Hematopoietic multipotent progenitor cell treated with erythropoietin and hydrocortisone succinate and interleukin-3 and kit ligand, for 8 days (in vitro differentiated cells): ENCODE data around the gene ZSWIM3.
A peak's percentile ranks its signal among the peaks of the same experiment; 100 is the strongest.
"Not testable (repeated sequence)": the region's sequence is repeated elsewhere in the genome, so short reads cannot be mapped to it uniquely, and the experiment has no call there.

Experiments used
- DNase-seq: peaks from one replicate; pipeline ENCODE4 v3.0.0-alpha.2; 2015

The ZSWIM3 gene

DNA sequence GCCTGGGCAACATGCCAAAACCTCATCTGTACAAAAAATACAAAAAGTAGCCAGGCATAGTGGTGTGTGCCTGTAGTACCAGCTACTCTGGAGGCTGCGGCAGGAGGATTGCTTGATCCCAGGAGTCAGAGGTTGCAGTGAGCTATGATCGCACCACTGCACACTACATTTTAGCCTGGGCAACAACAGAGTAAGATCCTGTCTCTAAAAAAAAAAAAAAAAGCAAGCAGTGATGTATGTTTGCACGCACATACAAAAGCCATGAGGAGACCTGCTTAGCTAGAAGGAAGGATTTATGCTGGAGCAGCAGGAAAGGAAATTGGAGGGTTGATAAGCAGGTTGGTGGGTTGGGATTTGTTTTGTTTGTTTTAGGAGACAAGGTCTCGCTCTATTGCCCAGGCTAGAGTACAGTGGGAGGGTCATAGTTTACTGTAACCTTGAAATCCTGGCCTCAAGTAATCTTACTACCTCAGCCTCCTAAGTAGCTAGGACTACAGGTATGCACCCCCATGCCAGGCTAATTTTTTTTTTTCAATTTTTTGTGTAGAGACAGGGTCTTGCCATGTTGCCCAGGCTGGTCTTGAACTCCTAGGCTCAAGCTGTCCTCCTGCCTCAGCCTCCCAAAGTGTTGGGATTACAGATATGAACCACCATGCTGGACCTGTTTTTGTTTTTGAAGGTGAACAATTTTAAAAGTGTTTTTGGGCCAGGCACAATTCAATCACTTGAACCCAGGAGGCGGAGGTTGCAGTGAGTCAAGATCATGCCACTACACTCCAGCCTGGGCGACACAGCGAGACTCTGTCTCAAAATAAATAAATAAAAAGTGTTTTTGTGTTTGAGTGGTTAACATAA lies 4.0 kb downstream of the ZSWIM3 start:
- DNase-seq, result peak; percentile 78

DNA sequence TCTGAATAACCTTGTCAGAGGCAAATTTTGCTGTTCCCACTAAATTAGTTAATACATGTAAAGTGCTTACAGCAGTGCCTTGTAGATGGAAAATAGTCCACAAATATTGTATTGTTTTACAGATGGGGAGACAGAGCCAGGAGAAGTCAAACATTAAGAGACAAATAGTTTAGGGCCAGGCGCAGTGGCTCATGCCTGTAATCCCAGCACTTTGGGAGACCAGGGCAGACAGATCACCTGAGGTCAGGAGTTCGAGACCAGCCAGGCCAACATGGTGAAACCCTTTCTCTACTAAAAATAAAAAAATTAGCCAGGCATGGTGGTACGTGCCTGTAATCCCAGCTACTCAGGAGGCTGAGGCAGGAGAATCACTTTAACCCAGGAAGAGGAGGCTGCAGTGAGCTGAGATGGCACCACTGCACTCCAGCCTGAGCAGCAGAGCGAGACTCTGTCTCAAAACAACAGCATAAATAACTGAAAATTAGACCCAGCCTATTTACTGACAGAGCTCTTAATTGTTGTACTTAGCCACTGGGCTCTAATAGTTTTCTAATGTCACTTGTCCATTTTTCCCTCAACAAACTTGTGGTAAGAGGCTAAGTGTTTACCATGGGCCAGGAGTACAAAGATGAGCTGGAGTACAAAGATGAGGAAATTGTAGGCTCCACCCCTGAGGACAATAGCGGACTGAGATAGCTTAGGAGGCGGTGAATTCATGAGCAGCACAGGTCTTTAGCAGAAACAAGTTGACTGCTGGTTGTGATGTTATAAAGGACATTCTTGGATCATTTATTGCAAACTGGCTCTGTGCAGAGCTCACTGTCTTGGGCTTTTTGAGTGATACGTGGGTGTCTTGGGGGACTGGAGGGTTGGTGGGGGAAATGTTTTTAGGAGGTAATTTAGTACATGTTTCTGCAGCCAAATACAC lies 6.4 kb downstream of the ZSWIM3 start:
- DNase-seq, result no peak

DNA sequence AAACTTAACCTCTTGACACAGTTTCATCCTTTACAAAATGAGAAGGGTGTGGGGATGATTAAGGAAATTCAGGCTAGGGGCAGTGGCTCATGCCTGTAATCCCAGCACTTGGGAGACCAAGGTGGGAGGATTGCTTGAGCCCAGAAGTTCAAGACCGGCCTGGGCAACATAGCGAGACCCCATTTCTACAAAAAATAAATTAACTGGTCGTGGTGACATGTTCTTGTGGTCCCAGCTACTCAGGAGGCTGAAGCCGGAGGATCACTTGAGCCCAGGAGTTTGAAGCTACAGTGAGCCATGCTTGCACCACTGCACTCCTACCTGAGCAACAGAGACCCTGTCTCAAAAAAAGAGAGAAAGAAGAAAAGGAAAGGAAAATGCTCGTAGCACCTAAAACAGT lies 9.0 kb downstream of the ZSWIM3 start:
- no peak for DNase-seq

DNA sequence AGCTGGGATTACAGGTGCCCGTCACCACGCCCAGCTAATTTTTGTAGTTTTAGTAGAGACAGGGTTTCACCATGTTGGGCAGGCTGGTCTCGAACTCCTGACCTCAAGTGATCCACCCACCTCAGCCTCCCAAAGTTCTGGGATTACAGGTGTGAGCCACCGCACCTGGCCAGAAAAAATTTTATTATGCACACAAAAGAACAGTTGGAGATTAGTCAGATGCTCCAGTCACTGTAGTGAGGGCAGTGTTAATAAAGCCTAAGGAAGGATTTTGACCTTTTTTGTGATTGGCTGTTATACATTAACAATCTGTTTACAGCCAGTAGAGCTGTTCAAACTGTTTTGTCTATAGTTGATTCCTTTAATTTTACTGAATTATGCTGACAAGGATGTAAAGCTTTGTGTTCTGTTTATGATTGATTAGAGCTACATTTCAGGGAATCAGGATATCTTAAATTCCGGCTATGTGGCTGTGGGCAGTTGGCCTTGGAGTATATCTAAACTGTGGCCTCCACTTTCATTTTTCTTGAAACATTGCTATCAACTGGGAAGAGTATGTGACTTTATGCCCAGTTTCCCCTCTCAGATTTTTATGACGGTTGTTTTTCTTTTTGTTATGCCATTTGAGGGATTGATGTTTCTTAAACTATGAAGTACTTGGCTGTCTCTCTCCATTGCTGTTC lies 9.9 kb downstream of the ZSWIM3 start:
- no peak for DNase-seq

DNA sequence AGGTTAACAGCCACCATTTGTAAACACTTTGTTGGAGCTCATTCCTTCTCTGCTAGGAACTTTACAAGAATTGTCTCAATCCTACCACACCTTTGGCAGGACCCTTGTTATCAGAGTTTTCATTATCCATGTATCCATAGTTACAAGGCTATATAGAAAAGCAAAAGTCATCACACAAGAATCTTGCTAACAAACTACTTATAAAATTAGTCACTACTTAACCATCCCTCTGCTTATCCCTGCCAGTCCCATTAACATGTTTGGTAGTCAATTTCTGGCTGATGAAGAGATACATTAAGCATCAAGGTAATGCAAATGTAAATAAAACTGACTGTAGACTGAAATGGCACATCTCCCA lies 10.4 kb downstream of the ZSWIM3 start:
- DNase-seq, result no peak

DNA sequence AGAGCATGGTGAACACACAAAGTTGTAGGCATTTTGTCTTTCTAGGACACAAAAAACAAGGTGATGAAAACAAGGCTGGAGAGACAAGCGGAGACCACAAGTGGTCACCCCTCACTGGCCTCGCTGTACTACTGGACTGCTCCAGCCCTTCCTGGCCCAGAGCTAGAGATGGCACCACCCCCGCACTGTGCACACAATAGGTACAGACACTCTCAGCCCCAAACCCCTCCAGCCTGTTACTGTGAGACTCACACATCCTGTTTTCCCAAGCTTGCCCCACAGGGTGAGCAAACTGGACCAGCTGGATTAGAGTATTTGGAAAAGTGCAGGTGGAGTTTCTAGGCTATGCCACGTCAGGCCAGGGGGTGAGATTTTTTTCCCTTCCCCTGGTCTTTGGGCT lies 15.2 kb downstream of the ZSWIM3 start:
- DNase-seq, result no peak

DNA sequence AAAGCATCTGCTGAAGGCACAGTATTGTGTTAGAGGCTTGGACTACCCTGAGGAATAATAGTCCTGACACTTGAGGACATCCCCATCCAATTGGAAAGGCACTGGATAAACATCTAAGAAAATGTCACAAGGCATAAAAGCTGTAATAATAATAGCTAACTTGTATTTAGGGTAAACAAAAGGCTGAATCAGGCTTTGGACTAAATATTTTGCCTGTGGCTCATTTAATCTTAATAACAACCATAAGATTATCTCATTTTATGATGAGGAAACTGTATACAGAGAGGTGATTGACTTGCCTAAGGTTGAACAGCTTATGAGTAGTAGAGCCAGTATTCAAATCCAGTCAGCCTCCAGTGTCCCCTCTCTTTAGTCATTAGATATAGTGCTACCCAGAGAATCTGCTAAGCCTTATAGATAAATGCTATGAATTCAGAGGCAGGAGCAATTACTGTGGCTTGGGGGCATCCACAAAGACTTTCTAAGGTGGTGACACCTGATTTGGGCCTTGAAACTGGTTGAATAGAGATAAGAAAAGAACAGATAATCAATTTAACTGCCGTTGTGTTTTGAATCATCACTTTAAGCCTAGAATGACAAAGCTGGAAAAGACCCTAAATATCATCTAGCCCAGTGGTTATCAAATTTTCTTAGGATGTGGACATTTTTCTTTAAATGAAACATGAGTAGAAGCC lies 16.1 kb downstream of the ZSWIM3 start:
- DNase-seq, result peak; percentile 61

DNA sequence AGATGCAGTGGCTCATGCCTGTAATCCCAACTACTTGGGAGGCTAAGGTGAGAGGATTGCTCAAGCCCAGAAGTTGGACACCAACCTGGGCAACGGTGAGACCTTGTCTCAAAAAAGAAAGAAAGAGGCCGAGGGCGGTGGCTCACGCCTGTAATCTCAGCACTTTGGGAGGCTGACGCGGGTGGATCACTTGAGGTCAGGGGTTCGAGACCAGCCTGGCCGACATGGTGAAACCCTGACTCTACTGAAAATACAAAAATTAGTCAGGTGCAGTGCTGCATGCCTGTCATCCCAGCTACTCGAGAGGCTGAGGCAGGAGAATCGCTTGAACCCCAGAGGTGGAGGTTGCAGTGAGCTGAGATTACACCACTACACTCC lies 16.7 kb downstream of the ZSWIM3 start:
- DNase-seq, result not testable (repeated sequence)

DNA sequence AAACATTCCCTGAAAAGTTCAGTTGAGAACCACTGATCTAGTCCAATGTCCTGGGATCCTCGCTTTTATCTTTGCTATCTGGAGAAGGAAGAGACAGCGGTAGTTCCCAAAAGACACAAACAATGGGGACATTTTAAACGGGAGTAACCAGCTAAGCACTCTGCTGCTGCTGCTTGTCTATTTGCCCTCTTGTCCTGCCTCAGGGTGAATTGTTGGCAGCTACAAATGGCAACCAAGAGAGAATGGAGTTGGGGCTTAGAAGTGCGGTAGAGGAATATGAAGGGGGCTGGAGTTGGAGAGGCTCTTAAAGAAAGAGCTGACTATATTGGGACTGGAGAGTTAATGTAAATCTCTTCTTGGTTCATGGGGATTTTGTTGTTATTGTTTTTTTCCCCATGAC lies 17.2 kb downstream of the ZSWIM3 start:
- no peak for DNase-seq

DNA sequence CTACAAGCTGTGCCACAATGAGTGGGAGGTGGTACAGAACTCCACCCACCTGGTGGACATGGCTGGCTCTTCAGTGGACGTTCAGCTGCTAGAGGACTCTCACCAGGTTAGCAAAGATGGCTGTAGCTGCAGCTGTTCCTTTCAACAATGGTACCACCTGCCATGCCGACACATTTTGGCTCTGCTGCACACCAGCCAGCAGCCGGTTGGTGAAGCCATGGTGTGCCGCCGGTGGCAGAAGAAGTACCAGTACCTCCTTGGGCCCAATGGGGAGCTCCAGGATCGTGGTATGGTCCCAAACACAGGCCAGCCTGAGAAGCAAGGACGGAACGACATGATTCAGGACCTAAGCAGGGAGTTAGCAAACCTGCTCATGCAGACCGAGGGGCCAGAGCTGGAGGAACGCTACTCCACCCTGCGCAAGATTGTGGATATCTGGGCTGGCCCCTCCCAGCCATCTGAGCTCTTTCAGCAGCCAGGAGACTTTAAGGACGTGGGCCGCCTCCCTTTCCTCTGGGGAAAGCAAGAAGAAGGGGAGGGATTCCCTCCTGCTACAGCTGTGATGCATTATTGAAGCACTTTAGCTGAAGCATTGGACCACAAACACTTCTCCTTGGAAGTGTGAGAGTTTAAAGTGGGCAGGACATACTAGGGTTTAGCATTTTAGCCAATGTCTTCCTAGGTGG lies 20.8 kb downstream of the ZSWIM3 start:
- DNase-seq, result peak; percentile 80

DNA sequence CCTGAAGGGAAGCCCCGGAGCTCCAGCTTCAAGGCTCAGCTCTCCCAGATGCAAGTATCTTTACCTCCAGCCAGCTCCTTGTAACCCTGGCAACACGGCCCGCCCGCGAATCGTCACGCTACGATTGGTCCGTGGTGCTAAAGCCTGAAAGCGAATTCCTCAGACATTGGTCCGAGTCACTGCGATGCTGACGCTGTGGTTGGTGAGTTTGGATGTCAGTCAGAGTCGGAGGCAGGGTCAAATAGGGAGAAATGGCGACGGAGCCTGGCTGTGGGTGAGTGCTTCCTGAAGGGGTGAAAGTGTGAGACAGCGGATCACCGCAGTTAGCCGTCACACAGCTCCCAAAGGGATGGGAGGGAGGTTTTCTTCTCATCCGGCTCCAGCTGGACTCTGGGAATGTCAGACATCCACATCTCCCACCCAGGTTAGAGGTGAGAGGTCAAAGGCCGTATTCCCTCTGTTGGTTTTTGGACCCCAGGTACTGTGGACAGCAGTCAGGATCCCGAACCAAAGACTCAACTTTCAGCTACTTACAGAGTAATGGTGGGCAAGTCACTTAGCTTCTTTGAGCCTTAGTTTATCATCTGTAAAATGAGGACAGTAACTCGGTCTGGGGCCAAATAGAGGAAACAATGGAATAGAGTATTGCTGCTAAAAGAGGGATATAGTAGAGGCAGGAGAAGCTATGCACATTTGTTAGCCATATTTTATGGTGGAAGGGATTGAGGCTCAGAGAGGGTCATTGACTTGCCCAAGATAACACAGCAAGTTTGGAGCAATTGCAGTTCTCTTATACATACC lies 23.8 kb downstream of the ZSWIM3 start, which contains the start of gene ZSWIM1:
Gene ZSWIM1 (plus strand): TSS at position 240 of the 801 bp plus-strand sequence. CDS start 1,366 bp downstream, outside the sequence.
- DNase-seq, result peak; percentile 99

DNA sequence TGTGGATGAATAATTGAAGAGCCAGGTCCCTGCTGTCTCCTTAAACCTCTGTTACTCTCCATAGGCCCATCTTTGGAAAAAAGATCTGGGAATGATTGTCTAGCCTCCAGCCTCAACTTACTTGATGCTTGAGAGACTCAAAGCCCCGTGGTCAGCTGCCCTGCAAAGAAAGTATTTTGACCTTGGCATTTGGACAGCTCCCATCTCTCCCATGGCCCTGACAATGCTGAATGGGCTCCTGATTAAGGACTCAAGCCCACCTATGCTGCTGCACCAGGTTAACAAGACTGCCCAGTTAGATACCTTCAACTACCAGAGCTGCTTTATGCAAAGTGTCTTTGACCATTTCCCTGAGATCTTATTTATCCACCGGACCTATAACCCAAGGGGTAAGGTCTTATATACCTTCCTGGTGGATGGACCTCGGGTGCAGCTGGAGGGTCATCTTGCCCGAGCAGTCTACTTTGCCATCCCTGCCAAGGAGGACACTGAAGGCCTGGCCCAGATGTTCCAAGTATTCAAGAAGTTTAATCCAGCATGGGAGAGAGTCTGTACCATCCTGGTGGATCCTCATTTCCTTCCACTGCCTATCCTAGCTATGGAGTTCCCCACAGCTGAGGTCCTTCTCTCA lies 25.2 kb downstream of the ZSWIM3 start:
- DNase-seq, result no peak

DNA sequence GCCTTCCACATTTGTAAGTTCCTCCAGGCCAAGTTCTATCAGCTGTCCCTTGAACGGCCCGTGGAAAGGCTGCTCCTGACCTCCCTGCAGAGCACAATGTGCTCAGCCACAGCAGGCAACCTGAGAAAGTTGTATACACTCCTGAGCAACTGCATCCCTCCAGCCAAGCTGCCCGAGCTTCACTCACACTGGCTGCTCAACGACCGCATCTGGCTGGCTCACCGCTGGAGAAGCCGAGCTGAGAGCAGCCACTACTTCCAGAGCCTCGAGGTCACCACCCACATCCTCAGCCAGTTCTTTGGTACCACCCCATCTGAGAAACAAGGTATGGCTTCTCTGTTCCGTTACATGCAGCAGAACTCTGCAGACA lies 25.7 kb downstream of the ZSWIM3 start:
- DNase-seq, result no peak

DNA sequence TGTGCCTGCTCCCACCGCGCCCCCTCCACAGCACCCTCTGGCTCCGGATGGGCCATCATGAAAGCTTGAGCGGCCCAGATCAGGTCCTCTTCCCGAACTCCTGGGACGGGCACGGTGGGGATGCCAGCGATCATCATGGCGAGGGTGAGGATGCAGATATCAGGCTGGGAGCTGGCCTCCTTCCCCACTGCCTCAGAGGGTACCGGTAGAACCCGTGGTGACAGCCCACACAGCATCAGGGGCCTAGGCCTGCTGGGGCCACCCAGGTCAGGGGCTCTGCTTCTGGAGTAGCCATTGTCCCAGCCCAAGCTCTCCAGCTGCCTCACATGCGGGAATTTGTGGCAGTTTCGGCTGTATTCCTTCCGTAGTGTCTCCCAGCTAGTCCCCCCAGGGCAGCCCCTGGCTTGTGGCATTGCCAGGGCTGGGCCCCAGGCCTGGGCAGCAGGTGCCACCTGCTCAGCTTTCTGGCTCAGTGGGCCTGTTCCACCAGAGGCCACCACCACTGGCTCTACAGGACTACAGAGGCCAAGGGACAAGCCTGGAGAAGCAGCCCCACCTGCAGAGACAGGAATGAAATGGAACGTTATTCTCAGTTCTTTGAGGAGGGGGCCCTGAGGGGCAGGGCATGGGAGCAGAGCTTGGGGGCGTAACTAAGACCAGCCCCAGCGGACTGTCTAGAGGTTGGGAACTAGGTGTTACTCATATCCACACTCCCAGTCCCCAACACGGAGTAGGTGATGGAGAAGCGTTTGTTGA lies 29.4 kb downstream of the ZSWIM3 start:
- DNase-seq, result no peak

DNA sequence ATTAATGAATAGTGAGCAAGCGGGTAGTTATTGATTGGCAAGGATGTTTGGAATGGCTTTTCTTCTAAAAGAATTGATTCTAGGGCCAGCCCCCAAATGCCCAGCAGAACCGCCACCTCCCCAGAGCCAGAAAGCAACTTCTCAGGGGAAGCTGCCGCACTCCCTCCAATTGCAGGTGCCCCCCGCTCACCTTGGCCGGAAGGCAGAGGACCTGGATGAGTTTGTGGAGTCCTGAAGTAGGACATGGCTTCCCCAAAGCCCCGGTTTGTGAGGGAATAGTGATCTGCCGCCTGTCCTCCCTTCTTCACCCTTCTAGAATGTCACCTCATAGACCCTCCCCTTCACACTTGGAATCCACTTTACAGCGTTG lies 29.9 kb downstream of the ZSWIM3 start, which contains the start of gene SPATA25:
Gene SPATA25 (minus strand): TSS at position 277 of the 370 bp plus-strand sequence. CDS start 32 bp downstream, at position 245.
- DNase-seq, result no peak

DNA sequence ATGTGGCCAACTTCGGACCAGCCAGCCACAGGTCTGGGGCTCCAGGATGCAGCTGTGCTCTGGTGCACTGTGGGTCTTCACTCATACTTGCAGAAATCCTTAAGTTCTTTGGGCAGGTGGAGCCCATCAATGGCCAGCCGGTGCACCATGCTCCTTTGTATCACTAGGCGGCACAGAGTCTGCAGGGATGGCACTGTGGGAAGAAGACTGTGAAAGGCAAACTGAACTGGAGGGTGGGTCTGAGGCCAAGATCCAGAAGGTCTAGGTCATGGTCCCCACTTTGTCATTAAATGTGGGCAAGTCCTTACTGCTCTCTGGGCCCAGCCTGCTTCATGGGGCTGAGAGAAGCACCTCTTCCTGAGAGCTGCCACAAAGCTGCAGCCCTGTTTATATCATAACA lies 31.3 kb downstream of the ZSWIM3 start:
- no peak for DNase-seq

DNA sequence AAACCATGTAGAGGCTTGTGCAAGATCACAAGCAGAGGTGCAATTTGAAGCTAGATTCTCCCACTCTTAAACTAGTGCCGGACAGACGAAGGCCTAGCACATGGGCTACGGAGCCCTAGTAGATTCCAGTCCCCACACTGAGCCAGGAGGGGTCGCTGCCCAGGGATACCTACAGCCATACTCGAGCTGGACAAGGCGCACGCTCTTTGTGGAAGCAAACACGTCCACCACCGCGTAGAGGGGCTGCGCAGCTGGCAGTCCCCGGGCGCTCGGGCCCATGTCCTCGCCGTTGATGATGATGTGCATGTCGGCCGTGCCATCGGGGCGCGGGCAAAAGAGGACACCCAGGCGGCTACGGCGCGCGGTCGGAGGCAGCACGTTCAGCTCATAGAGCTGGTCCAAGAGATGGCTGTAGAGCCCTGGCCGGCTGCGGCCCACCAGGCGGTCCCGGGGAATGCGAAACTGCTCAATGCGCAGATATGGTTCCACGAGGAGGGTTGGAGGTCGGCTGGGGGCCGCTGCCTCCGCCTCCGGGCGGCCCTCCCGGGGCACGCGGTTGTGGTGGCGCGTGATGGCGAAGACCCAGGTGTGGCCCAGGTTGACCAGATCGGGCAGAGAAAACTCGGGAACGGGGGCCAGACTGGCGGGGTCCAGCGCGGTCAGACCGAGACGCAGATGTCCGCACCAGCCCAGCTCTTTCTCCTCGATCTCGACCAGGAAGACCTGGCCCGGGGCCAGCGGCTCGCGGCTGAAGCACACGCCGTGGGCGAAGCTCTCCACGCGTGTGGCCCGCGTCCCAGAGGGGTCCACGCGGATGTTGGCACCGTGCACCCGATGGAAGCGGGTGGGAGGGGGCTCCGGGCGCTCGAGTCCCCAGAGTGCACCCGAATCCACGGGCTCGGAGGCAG lies 32.9 kb downstream of the ZSWIM3 start:
- peak; percentile 84 for DNase-seq
